Endodermal cell (in vitro differentiated cells): ENCODE data around the gene NFATC2. TPM values are rescaled to one million over a fixed set of nuclear protein-coding genes. Genes with fewer than 3 reads are reported as not detected.

Source experiments
- DNase-seq: peaks from one replicate; pipeline ENCODE4 v3.0.0-alpha.2; 2017
- H3K27ac ChIP-seq: 2 replicates; pipeline ENCODE4 v1.5.1; 2013; ENCODE audit warnings: mild to moderate bottlenecking, low read depth, low read length, moderate library complexity
- H3K27me3 ChIP-seq: 2 replicates; pipeline ENCODE4 v1.6.1; 2013; ENCODE audit warnings: mild to moderate bottlenecking, low read length, moderate library complexity; ENCODE audit not compliant: insufficient read depth, control insufficient read depth, poor library complexity, severe bottlenecking
- H3K36me3 ChIP-seq: 2 replicates; pipeline ENCODE4 v1.7.0; 2013; ENCODE audit warnings: mild to moderate bottlenecking, low read length, moderate library complexity; ENCODE audit not compliant: control insufficient read depth, insufficient read depth
- H3K4me1 ChIP-seq: one replicate; pipeline ENCODE4 v1.7.0; 2013; ENCODE audit warnings: low read length; ENCODE audit not compliant: control insufficient read depth, insufficient read depth
- H3K4me3 ChIP-seq: 2 replicates; pipeline ENCODE4 v1.5.1; 2013; ENCODE audit warnings: mild to moderate bottlenecking, low read length, moderate library complexity
- H3K9ac ChIP-seq: 2 replicates; pipeline ENCODE4 v1.6.1; 2013; ENCODE audit warnings: mild to moderate bottlenecking, low read length, moderate library complexity; ENCODE audit not compliant: poor library complexity, severe bottlenecking; ENCODE audit errors: extremely low read depth
- H3K9me3 ChIP-seq: 2 replicates; pipeline ENCODE4 v1.6.1; 2013; ENCODE audit warnings: mild to moderate bottlenecking, low read length, moderate library complexity; ENCODE audit not compliant: control insufficient read depth
- H3K27ac Mint-ChIP-seq: 2 replicates; pipeline ENCODE4 v1.8.0; 2020; ENCODE audit warnings: mixed read lengths
- H3K27me3 Mint-ChIP-seq: 2 replicates; pipeline ENCODE4 v1.8.0; 2021; ENCODE audit warnings: mild to moderate bottlenecking, mixed read lengths; ENCODE audit not compliant: insufficient read depth
- H3K36me3 Mint-ChIP-seq: 2 replicates; pipeline ENCODE4 v1.8.0; 2020; ENCODE audit warnings: low read depth, mixed read lengths
- H3K4me1 Mint-ChIP-seq: 2 replicates; pipeline ENCODE4 v1.8.0; 2020; ENCODE audit warnings: mixed read lengths
- H3K4me3 Mint-ChIP-seq: 2 replicates; pipeline ENCODE4 v1.8.0; 2020; ENCODE audit warnings: mild to moderate bottlenecking, moderate library complexity, mixed read lengths
- H3K9me3 Mint-ChIP-seq: 2 replicates; pipeline ENCODE4 v1.8.0; 2020; ENCODE audit warnings: mild to moderate bottlenecking, mixed read lengths
- WGBS, 2 experiments: methylation state at CpG; one replicate each; pipeline versions ENCODE4 v1.1.5 to v1.1.7; 2013; ENCODE audit warnings: missing lambda C conversion rate in 2 of 2, mixed read lengths in 1 of 2; ENCODE audit not compliant: insufficient coverage in 1 of 2, insufficient read length in 1 of 2; 5-methylcytosine and 5-hydroxymethylcytosine counted together
- total RNA-seq, 2 donors: library from RNA; stranded (reverse); fragmentation: NEBNext Ultra II Directional in 1 of 2; extraction: Animal tissue kit (Norgen Biotek cat#: 25700) in 1 of 2; gene quantifications; 2 replicates in 1 of 2; 3 replicates in 1 of 2; pipeline ENCODE4 v1.2.1, GENCODE V29; 2021
- TF ChIP-seq, protein P1 (sequence below): fragments of 200-600 bp; sonication (generic); conservative IDR thresholded peaks from 2 replicates; pipeline ENCODE4 v1.5.0; 2021; ENCODE audit warnings: antibody characterized with exemption, mild to moderate bottlenecking

NFATC2 gene
- total RNA-seq, 2 donors from 2014 or later, result 1.5 to 2.1 TPM

DNA sequence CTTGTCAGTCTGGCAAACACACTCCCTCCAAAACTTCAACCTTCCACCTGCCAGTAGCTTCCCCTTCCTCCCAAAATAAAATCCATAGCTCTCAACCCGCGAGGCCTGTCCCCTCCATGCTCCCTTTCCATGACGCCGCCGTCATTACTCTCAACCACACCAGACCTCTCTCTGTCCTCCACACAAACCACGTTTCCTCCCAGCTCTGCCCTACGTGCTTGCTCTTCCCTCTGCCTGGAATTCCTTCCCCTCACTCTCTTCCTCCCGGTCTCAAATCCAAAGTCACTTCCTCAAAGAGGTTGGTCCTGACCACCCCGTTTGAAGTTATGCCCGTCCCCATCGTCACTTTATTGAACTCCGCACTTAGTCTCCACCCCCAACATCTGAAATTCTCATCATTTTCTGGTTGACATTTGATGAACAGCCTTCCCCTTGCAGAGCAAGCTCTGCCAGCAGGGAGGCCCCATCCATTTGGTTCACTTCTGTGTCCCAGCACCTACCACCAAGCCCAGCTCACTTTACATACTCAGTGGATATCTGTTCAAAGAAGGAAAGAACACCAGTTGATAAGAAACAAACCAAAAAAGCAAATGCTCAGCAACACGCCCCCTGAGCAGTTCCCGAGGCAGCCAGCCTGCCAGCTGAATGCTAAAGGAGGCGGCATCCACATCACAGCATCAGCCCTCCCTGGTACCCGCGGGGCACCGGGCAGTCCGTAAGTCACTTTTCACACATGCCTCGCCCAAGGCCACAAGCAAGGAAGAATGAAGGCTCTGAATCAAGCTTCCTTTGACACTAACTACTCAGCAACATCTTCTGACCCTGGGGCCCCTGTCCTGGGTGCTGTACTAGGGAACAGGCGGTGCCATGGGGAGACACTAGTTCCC lies 125.0 kb downstream of the NFATC2 start:
- Mint-ChIP-seq H3K27me3 (no peaks in the 10 kb centered on the region), H3K4me3 (no peak overlapping the region)

GRCh38 chr20:51416532-51417249 lies 125.8 kb downstream of the NFATC2 start:
- TF ChIP-seq, protein P1, sequence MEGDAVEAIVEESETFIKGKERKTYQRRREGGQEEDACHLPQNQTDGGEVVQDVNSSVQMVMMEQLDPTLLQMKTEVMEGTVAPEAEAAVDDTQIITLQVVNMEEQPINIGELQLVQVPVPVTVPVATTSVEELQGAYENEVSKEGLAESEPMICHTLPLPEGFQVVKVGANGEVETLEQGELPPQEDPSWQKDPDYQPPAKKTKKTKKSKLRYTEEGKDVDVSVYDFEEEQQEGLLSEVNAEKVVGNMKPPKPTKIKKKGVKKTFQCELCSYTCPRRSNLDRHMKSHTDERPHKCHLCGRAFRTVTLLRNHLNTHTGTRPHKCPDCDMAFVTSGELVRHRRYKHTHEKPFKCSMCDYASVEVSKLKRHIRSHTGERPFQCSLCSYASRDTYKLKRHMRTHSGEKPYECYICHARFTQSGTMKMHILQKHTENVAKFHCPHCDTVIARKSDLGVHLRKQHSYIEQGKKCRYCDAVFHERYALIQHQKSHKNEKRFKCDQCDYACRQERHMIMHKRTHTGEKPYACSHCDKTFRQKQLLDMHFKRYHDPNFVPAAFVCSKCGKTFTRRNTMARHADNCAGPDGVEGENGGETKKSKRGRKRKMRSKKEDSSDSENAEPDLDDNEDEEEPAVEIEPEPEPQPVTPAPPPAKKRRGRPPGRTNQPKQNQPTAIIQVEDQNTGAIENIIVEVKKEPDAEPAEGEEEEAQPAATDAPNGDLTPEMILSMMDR, result no peak
- Mint-ChIP-seq H3K27me3 (no peaks in the 10 kb centered on the region), H3K4me1 (peaks cover 10% of the 10 kb centered on the region), H3K36me3 (no peaks in the 10 kb centered on the region), H3K4me3 (no peak overlapping the region), H3K9me3 (no peaks in the 10 kb centered on the region), H3K27ac (no peak overlapping the region)
- Histone ChIP-seq H3K9ac (no peak overlapping the region), H3K36me3 (no peaks in the 10 kb centered on the region), H3K9me3 (no peaks in the 10 kb centered on the region), H3K27me3 (no peaks in the 10 kb centered on the region), H3K4me3 (no peak overlapping the region), H3K4me1 (no peaks in the 10 kb centered on the region), H3K27ac (no peak overlapping the region)
- 84% methylated on average over 5 to 6 of the region's 6 CpGs for WGBS, 2 experiments
- no peak for DNase-seq

More for the DNA sequence above, 125.0 kb downstream of the NFATC2 start:
- no peak overlapping the region for H3K27ac ChIP-seq
- TF ChIP-seq, protein P1, result no peak
- H3K9ac ChIP-seq, result no peak overlapping the region
- Mint-ChIP-seq H3K27ac (no peak overlapping the region), H3K36me3 (no peaks in the 10 kb centered on the region), H3K4me1 (peaks cover 2% of the 10 kb centered on the region), H3K9me3 (no peaks in the 10 kb centered on the region)
- 85 to 89% methylated on average over 8 to 21 of the region's 21 CpGs for WGBS, 2 experiments
- H3K4me3 ChIP-seq, result no peak overlapping the region
- no peaks in the 10 kb centered on the region for H3K4me1 ChIP-seq
- H3K9me3 ChIP-seq, result no peaks in the 10 kb centered on the region
- no peak for DNase-seq
- H3K36me3 ChIP-seq, result no peaks in the 10 kb centered on the region
- H3K27me3 ChIP-seq, result no peaks in the 10 kb centered on the region

GRCh38 chr20:51413857-51414256 lies 128.7 kb downstream of the NFATC2 start:
- no peaks in the 10 kb centered on the region for H3K4me1 ChIP-seq
- TF ChIP-seq, protein P1, result no peak
- no peaks in the 10 kb centered on the region for H3K36me3 ChIP-seq
- no peak for DNase-seq
- Mint-ChIP-seq H3K27me3 (no peaks in the 10 kb centered on the region), H3K27ac (no peak overlapping the region), H3K9me3 (peaks cover 2% of the 10 kb centered on the region), H3K4me3 (no peak overlapping the region), H3K36me3 (no peaks in the 10 kb centered on the region), H3K4me1 (peaks cover 12% of the 10 kb centered on the region)
- H3K4me3 ChIP-seq, result no peak overlapping the region
- H3K27me3 ChIP-seq, result no peaks in the 10 kb centered on the region
- 94 to 100% methylated on average over 3 to 5 of the region's 5 CpGs for WGBS, 2 experiments
- no peaks in the 10 kb centered on the region for H3K9me3 ChIP-seq
- H3K9ac ChIP-seq, result no peak overlapping the region
- no peak overlapping the region for H3K27ac ChIP-seq
